ENCODE data around the gene ETS1.

- TF ChIP-seq, protein P1, sequence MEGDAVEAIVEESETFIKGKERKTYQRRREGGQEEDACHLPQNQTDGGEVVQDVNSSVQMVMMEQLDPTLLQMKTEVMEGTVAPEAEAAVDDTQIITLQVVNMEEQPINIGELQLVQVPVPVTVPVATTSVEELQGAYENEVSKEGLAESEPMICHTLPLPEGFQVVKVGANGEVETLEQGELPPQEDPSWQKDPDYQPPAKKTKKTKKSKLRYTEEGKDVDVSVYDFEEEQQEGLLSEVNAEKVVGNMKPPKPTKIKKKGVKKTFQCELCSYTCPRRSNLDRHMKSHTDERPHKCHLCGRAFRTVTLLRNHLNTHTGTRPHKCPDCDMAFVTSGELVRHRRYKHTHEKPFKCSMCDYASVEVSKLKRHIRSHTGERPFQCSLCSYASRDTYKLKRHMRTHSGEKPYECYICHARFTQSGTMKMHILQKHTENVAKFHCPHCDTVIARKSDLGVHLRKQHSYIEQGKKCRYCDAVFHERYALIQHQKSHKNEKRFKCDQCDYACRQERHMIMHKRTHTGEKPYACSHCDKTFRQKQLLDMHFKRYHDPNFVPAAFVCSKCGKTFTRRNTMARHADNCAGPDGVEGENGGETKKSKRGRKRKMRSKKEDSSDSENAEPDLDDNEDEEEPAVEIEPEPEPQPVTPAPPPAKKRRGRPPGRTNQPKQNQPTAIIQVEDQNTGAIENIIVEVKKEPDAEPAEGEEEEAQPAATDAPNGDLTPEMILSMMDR (conservative IDR thresholded peaks at IDR 0.05; ENCODE audit: low read depth, low read length): no peak
- no peak for TF ChIP-seq EZH2 (IDR thresholded peaks at IDR 0.05; ENCODE audit: borderline replicate concordance, low read depth, low read length, poor library complexity, severe bottlenecking)
These were observed 85.5 kb downstream of the ETS1 start for GRCh38 chr11:128501632-128502549.

Data from A673 (cell line).